ENCODE results near the gene CFAP69. TPM values are rescaled to one million over a fixed set of nuclear protein-coding genes. Genes with fewer than 3 reads are reported as not detected.

CFAP69 gene
- total RNA-seq, 2 experiments from 2014 or later: not detected

GRCh38 chr7:90238583-90238982, 6.4 kb upstream of the CFAP69 start:
- Histone ChIP-seq H3K36me3 (ENCODE audit: insufficient read depth, low read length) (no peaks in the 10 kb centered on the region), H3K9me3 (ENCODE audit: control insufficient read depth in 1 of 2, insufficient read depth in 1 of 2, low read length in 2 of 2) (no peaks in the 10 kb centered on the region), H3K4me1 (ENCODE audit: insufficient read depth, low read length) (no peaks in the 10 kb centered on the region), H3K27me3 (ENCODE audit: control insufficient read depth in 1 of 2, insufficient read depth in 2 of 2, low read length in 2 of 2) (peaks cover 0 to 9% of the 10 kb centered on the region in 2 experiments), H3K4me3 (ENCODE audit: low read length) (no peak overlapping the region), H3K27ac (ENCODE audit: low read depth in 1 of 2, low read length in 2 of 2) (no peak overlapping the region)
- Mint-ChIP-seq H3K9me3 (no peaks in the 10 kb centered on the region), H3K36me3 (ENCODE audit: low read depth) (no peaks in the 10 kb centered on the region), H3K4me3 (no peak overlapping the region), H3K4me1 (ENCODE audit: low read depth) (peaks cover under 1% of the 10 kb centered on the region), H3K27me3 (peaks cover 32% of the 10 kb centered on the region), H3K27ac (no peak overlapping the region)
- DNase-seq (no peak), ATAC-seq (ENCODE audit: poor library complexity) (no peak)
- no peak for TF ChIP-seq CTCF (IDR thresholded peaks at IDR 0.05)
- ChIA-PET POLR2A (no interaction called here), CTCF (no interaction called here)
- intact Hi-C loops (cut with DNase I, micrococcal nuclease): no loop called here

GRCh38 chr7:90239050-90239449, 5.9 kb upstream of the CFAP69 start:
- Histone ChIP-seq H3K27me3 (ENCODE audit: control insufficient read depth in 1 of 2, insufficient read depth in 2 of 2, low read length in 2 of 2) (peaks cover 0 to 10% of the 10 kb centered on the region in 2 experiments), H3K36me3 (ENCODE audit: insufficient read depth, low read length) (no peaks in the 10 kb centered on the region), H3K9me3 (ENCODE audit: control insufficient read depth in 1 of 2, insufficient read depth in 1 of 2, low read length in 2 of 2) (no peaks in the 10 kb centered on the region), H3K27ac (ENCODE audit: low read depth in 1 of 2, low read length in 2 of 2) (no peak overlapping the region), H3K4me1 (ENCODE audit: insufficient read depth, low read length) (no peaks in the 10 kb centered on the region), H3K4me3 (ENCODE audit: low read length) (no peak overlapping the region)
- no peaks in the 10 kb centered on the region for H3K36me3 Mint-ChIP-seq (ENCODE audit: low read depth)
- H3K4me3 Mint-ChIP-seq: no peak overlapping the region
- ChIA-PET POLR2A (no interaction called here), CTCF (no interaction called here)
- H3K9me3 Mint-ChIP-seq: no peaks in the 10 kb centered on the region
- intact Hi-C loops (cut with DNase I, micrococcal nuclease): no loop called here
- ATAC-seq (ENCODE audit: poor library complexity): no peak
- no peak for TF ChIP-seq CTCF (IDR thresholded peaks at IDR 0.05)
- no peak for DNase-seq
- H3K27ac Mint-ChIP-seq: no peak overlapping the region
- peaks cover 36% of the 10 kb centered on the region for H3K27me3 Mint-ChIP-seq
- H3K4me1 Mint-ChIP-seq (ENCODE audit: low read depth): peaks cover 6% of the 10 kb centered on the region

- no peak for TF ChIP-seq CTCF (IDR thresholded peaks at IDR 0.05)
- H3K9me3 ChIP-seq (ENCODE audit: control insufficient read depth in 1 of 2, insufficient read depth in 1 of 2, low read length in 2 of 2): no peaks in the 10 kb centered on the region
- Mint-ChIP-seq H3K36me3 (ENCODE audit: low read depth) (peaks cover under 1% of the 10 kb centered on the region), H3K4me3 (no peak overlapping the region), H3K9me3 (no peaks in the 10 kb centered on the region), H3K27me3 (peaks cover 43% of the 10 kb centered on the region), H3K27ac (no peak overlapping the region), H3K4me1 (ENCODE audit: low read depth) (peaks cover 12% of the 10 kb centered on the region)
- no peaks in the 10 kb centered on the region for H3K36me3 ChIP-seq (ENCODE audit: insufficient read depth, low read length)
- peaks cover 5% of the 10 kb centered on the region for H3K4me1 ChIP-seq (ENCODE audit: insufficient read depth, low read length)
- peaks cover 0 to 17% of the 10 kb centered on the region in 2 experiments for H3K27me3 ChIP-seq (ENCODE audit: control insufficient read depth in 1 of 2, insufficient read depth in 2 of 2, low read length in 2 of 2)
- intact Hi-C loops (cut with DNase I, micrococcal nuclease): no loop called here
- CTCF ChIA-PET: no interaction called here
- DNase-seq: no peak
- no peak for ATAC-seq (ENCODE audit: poor library complexity)
- H3K27ac ChIP-seq (ENCODE audit: low read depth in 1 of 2, low read length in 2 of 2): no peak overlapping the region
- H3K4me3 ChIP-seq (ENCODE audit: low read length): no peak overlapping the region
- POLR2A ChIA-PET: no interaction called here
Observed at GRCh38 chr7:90239625-90240228, 5.2 kb upstream of the CFAP69 start.

All from CD4-positive, alpha-beta T cell (primary cell).